GM19193 (cell line): ENCODE measurements around the gene TRAF2.
"Not testable (repeated sequence)": the region's sequence is repeated elsewhere in the genome, so short reads cannot be mapped to it uniquely, and the experiment has no call there.

Source experiments
- POLR2A ChIP-seq: IDR thresholded peaks from 4 replicates; pipeline ENCODE4 v1.6.1; 2011; ENCODE audit not compliant: insufficient read depth, insufficient read length; ENCODE audit errors: extremely low read depth

The TRAF2 gene, protein sequence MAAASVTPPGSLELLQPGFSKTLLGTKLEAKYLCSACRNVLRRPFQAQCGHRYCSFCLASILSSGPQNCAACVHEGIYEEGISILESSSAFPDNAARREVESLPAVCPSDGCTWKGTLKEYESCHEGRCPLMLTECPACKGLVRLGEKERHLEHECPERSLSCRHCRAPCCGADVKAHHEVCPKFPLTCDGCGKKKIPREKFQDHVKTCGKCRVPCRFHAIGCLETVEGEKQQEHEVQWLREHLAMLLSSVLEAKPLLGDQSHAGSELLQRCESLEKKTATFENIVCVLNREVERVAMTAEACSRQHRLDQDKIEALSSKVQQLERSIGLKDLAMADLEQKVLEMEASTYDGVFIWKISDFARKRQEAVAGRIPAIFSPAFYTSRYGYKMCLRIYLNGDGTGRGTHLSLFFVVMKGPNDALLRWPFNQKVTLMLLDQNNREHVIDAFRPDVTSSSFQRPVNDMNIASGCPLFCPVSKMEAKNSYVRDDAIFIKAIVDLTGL

DNA sequence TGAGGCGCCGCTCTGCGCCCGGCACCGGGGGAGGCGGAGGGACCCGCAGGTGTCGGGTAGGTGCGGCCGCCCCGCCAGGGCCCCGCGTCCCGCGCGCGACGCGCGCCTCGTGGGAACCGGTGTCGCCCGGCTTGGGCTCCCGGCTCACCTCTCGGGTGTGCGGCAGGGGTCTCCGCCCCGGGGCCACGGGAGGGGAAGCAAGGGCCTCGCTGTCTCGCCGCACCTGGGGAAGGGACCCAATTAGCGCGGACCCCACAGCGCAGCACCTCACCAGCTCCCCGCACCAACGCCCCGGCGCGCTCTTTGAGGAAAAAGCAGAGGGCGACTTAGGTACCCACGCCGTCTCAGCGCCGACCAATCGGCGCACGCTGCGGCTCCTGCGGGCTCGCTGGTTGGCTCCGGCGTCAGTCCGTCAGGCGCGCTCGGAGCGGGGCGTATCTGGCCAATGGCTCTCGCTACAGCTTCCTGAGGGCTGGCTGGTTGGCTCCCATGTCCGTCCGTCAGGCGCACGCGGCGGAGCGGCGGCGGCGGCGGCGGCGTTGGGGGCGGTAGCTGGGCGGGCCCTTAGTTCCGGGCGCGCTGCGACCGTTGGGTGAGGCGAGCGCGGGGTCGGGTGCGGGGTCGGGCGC lies at the start of gene TRAF2:
TSS of gene TRAF2 (plus strand) at position 567 of the 629 bp plus-strand sequence. CDS start 12,225 bp downstream, outside the sequence.
- TF ChIP-seq POLR2A: peak; percentile 93

DNA sequence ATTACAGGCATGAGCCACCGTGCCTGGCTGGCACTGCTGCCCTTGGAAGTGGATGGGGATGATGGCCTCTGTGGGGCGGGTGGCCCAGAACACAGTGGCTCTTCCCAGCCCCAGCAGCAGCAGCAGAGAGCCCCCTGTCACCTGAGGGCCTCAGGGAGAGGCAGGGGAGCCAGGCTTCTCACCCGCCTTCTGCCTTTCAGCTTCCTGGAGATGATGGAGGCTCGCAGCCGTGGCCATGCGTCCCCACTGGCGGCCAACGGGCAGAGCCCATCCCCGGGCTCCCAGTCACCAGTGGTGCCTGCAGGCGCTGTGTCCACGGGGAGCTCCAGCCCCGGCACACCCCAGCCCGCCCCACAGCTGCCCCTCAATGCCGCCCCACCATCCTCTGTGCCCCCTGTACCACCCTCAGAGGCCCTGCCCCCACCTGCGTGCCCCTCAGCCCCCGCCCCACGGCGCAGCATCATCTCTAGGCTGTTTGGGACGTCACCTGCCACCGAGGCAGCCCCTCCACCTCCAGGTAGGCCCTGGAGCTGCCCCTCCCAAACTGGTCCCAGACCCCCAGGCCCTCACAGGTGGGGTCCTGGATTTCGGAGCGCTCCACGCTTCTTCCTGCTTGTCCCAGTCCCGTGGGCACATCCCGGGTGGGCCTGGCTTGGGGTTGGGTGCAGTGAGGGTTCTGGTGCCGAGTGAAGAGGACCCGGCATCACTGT lies 49.0 kb upstream of the TRAF2 start:
- TF ChIP-seq POLR2A: no peak

DNA sequence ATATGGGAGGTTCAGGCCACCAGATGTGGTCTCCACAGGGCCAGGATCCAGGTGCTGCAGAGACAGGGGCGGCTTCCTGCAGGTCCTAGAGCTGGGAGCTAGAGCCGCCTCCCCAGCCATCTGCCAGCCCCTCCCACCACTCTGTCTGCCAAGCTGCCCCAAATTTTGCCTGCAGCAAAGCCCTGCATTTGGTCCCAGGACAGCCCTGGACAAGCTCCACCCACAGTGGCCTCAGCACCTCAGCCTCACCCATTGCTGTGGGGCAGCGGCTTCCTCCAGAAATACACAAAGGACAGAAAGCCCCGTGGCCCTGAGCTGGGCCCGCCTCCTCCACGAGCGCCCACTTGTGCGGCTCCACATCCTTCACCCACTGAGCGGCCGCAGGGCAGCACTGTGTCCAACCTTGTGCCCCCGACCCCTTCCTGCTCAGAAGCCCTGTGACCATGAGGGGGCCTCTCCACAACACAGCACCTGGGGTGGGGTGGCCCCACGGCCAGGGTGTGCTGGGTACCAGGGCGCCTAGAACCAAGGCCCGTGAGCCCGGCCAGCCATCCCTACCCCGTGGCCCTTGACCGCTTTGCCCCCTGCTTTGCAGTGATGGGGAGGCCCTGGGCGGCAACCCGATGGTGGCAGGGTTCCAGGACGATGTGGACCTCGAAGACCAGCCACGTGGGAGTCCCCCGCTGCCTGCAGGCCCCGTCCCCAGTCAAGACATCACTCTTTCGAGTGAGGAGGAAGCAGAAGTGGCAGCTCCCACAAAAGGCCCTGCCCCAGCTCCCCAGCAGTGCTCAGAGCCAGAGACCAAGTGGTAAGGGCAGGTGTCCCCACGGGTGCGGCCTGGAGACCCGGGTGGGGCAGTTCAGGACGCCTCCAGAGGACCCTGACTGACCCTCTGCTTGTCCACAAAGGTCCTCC lies 47.7 kb upstream of the TRAF2 start:
- TF ChIP-seq POLR2A: no peak

DNA sequence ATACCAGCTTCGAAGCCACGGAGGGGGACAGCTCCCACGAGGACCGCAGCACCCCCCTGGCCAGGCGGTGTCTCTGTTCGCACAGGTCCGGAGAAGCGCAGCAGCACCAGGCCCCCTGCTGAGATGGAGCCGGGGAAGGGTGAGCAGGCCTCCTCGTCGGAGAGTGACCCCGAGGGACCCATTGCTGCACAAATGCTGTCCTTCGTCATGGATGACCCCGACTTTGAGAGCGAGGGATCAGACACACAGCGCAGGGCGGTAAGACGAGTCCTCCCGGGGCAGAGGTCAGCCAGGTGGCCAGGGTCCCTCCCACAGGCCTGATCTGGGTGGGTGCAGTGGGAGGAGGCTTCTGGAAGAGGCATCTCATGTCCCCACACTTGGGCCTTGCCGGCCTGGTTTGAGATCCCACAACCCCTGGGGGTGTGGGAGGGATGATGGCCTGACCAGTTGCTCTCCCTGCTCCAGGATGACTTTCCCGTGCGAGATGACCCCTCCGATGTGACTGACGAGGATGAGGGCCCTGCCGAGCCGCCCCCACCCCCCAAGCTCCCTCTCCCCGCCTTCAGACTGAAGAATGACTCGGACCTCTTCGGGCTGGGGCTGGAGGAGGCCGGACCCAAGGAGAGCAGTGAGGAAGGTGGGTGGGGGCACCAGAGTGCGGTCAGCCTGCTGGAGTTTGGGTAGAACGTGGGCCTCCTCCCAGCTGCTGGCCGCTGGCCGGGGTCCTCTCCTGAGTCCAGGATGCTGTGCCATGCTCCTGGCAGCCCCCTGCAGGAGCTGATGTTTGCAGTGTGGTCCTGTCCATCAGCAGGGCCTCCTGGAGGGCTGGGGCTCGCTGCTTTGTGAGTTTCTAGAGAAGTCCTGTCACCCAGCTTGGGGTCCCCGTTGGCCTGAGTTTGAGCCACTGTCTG lies 46.8 kb upstream of the TRAF2 start:
- no peak for TF ChIP-seq POLR2A

DNA sequence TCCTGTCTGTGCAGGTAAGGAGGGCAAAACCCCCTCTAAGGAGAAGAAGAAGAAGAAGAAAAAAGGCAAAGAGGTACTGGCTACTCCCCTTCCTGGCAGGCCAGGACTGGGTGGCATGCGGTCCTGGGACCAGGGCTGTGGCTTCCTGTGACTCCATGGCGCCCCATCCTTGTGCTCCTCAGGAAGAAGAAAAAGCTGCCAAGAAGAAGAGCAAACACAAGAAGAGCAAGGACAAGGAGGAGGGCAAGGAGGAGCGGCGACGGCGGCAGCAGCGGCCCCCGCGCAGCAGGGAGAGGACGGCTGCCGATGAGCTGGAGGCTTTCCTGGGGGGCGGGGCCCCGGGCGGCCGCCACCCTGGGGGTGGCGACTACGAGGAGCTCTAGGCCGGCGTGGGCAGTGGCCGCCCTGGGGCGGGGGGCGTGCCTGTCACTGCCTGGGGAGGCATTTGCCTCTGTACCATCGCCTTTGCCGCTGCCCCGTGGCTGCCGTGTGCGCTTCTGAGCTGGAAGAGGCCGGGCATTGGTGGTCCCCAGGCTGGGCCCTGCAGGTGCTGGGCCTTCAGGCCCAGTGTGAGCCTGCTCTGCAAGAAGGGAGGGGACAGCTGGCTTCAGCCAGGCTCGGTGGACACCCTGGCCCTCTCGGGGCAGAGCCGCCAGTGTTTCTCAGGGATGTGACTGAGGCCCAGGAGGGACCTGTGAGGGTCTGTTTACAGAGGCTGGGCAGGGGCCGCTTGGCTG lies 46.0 kb upstream of the TRAF2 start:
- no peak for TF ChIP-seq POLR2A

DNA sequence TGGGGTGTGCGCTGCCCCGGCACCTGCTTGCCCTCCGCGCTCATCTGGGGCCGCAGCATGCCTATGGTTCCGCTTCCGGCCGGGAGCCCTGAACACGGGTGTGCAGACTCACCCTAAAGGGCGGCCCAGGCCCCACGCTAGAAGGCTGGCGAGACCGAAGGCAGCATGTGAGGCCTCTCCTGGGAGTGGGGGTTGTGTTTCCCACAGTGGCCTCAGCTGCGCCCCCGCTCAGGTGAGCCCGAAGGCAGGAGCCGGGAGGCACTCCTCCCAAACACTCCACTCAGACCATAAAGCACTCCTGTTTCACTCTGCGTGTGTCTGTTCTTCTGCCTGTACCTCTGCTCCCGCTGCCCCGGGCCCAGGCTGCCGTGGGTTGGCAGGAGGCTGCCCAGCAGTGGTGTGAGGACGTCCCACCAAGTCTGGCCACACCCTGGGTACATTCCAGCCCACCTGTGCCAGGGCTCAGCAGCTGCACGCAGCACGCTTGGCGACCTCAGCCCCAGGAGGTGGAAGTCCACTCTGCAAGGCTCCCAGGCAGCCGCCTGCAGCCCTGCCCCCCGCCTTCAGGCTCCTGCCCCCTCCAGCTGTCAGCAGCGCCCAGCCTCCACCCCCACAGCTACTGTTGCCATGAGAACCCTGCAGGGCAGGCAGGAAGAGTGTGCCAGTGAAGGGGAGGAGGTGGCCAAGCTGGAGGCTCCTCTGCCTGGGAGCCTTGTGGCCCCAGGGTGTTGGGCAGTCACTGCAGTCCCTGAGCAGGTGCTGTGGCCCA lies 45.3 kb upstream of the TRAF2 start:
- no peak for TF ChIP-seq POLR2A

DNA sequence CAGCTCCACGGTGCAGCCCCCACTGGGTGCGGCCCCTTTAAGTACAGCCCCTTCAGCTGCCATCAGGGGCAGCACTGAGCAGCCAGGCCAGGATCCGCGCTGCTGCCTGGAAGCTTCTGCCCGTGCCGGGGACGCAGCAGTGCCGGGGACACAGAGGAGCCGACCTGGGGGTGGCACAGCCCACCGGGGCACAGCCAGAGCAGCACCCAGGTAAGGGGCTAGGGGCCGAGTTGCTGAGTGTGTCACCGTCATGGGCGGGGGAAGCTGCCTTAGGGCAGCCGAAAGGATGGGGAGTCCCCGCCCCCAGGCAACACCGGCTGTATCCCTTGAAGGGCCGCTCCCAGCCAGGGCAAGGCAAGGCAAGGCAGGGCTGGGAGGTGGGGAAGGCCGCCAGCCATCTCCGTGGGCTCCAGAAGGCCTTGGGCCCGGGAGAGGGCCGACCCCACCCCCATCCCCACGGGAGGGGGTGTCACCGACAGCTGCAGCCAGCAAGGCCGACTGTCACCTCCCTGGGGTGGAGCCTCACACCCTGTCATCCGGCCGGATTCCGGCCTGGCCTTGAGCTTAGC lies 43.9 kb upstream of the TRAF2 start, which contains the start of gene AJM1:
TSS of gene AJM1 (plus strand) at position 99 of the 569 bp plus-strand sequence. CDS start 1,937 bp downstream, outside the sequence.
- not testable (repeated sequence) for TF ChIP-seq POLR2A

DNA sequence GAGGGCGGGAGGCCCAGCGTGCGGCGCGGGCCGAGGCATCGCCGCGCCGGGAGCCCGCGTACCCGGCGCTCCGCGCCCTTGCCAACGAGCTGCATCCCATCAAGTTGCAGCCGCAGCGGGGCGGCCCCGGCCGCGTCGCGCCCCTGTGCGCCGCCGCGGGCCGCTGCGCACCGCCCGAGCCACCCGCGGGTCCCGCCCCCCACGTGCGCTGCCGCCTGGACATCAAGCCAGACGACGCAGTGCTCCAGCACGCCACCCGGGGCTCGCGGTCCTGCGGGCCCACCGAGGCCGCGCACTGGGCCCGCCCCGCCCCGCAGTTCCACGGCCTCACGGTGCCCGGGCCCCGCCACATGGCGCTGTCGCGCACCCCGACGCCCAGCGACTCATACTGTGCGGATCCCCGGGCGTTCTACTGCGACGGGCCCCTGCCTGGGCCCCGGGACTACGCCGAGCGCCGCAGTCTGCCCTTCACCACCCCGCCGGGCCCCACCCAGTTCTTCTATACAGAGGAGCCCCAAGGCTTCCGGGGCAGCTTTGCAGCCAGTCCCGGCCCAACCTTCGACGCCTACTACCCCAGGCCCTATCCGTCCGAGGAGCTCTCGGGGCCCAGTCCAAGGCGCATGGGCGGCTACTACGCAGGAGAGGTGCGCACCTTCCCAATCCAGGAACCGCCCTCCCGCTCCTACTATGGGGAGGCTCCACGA lies 41.4 kb upstream of the TRAF2 start:
- no peak for TF ChIP-seq POLR2A

DNA sequence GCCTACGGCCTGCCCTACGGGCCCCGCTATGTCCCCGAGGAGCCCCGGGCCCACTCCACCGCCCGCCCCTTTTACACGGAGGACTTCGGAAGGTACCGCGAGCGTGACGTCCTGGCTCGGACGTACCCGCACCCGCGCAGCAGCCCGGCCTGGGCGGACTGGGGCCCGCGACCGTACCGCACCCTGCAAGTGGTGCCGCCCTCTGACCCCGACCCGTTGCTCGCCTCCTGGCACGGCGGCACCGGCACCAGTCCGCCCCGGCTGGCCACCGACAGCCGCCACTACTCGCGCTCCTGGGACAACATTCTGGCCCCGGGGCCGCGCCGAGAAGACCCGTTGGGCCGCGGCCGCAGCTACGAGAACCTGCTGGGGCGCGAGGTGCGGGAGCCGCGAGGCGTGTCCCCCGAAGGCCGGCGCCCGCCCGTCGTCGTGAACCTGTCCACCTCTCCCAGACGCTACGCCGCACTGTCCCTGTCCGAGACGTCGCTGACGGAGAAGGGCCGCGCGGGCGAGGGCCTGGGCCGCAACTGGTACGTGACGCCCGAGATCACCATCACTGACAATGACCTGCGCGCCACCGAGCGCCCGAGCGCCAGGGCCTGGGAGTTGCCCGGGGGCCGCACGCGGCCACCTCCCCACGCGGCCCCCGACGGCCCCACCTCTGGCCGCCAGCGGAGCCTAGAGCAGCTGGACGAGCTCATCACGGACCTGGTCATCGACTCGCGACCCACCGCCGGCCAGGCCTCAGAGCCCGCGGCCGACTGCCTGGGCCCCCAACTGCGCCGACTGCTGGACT lies 40.7 kb upstream of the TRAF2 start:
- no peak for TF ChIP-seq POLR2A

DNA sequence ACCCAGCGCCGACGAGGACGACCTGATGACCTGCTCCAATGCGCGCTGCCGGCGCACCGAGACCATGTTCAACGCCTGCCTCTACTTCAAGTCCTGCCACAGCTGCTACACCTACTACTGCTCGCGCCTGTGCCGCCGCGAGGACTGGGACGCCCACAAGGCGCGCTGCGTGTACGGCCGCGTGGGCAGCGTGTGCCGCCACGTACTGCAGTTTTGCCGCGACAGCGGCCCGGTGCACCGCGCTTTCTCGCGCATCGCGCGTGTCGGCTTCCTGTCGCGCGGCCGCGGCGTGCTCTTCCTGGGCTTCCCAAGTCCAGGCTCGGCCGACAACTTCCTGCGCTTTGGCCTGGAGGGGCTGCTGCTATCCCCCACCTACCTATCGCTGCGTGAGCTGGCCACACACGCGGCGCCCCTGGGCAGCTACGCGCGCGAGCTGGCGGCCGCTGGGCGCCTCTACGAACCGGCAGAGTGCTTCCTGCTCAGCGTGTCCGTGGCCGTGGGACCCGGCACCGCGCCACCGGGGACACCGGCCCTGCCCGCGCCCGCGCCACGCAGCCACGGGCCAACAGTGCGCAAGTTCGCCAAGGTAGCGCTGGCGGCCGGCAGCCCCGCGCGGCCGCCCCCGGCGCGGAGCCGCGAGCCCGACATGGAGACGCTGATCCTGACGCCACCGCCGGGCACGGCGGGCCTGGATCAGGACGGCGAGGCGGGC lies 39.8 kb upstream of the TRAF2 start:
- TF ChIP-seq POLR2A: no peak
